HTR-8/SVneo (cell line): ENCODE results near the gene CD9.
A peak's percentile ranks its signal among the peaks of the same experiment; 100 is the strongest.
"Not testable (repeated sequence)": the region's sequence is repeated elsewhere in the genome, so short reads cannot be mapped to it uniquely, and the experiment has no call there.

Experiments
- DNase-seq: peaks from one replicate; pipeline ENCODE4 v3.0.0; 2011; ENCODE audit warnings: low spot score, mixed read lengths; ENCODE audit not compliant: insufficient read length
- FAIRE-seq: peaks from 2 replicates; lab custom pipeline; 2011; peaks lifted over from hg19 to GRCh38; lab: Jason Lieb, UNC

The CD9 gene, protein sequence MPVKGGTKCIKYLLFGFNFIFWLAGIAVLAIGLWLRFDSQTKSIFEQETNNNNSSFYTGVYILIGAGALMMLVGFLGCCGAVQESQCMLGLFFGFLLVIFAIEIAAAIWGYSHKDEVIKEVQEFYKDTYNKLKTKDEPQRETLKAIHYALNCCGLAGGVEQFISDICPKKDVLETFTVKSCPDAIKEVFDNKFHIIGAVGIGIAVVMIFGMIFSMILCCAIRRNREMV

GRCh38 chr12:6200256-6201212 lies at the start of gene CD9:
Gene CD9, plus strand, starts transcription at chr12:6200400. Its CDS starts 100 bp downstream, at chr12:6200500.
- peak; percentile 94 for DNase-seq
- FAIRE-seq = no peak

DNA sequence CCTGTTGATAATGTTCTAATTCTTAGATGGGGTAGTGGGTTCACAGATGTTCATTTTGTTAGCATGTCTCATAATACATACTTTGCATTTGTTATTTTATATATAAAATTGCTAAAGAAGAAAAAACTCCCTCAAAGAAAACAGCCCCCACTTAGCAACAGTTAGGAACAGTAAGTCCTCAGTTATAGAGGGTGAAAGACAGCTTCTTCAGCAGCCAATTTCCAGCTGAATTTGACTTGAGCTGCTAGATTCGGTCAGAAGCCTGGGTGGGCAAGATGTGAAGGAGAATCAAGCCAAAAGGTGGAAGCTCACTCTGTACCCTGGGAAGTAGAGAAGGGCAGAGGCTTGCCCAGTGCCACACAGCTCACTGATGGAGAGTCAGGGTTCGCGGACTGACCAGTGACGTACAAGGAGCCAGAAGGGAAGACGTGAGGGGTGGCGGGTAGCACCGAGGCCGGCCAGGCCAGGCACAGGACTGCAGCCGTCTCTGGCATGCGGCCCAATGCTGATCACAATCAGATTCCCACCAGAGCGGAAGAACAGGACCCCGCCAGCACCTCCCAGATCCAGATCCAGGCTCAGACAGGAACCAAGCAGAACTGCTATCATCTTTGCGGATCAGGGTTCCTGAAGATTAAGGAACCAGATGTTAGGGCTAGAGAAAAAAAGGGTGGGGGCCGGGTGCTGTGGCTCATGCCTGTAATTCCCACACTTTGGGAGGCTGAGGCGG lies 45.3 kb upstream of the CD9 start:
- no peak for FAIRE-seq
- no peak for DNase-seq

- peak; percentile 23 for FAIRE-seq
- DNase-seq = no peak
Observed at GRCh38 chr12:6157482-6157881, 42.7 kb upstream of the CD9 start.

GRCh38 chr12:6158255-6158654 lies 41.9 kb upstream of the CD9 start:
- FAIRE-seq = no peak
- DNase-seq = no peak

GRCh38 chr12:6158749-6159148 lies 41.5 kb upstream of the CD9 start:
- DNase-seq = no peak
- FAIRE-seq = no peak

- not testable (repeated sequence) for FAIRE-seq, DNase-seq
Observed at GRCh38 chr12:6159166-6160011, 40.8 kb upstream of the CD9 start.

- FAIRE-seq, DNase-seq: not testable (repeated sequence)
Observed at GRCh38 chr12:6160049-6160649, 40.1 kb upstream of the CD9 start.

DNA sequence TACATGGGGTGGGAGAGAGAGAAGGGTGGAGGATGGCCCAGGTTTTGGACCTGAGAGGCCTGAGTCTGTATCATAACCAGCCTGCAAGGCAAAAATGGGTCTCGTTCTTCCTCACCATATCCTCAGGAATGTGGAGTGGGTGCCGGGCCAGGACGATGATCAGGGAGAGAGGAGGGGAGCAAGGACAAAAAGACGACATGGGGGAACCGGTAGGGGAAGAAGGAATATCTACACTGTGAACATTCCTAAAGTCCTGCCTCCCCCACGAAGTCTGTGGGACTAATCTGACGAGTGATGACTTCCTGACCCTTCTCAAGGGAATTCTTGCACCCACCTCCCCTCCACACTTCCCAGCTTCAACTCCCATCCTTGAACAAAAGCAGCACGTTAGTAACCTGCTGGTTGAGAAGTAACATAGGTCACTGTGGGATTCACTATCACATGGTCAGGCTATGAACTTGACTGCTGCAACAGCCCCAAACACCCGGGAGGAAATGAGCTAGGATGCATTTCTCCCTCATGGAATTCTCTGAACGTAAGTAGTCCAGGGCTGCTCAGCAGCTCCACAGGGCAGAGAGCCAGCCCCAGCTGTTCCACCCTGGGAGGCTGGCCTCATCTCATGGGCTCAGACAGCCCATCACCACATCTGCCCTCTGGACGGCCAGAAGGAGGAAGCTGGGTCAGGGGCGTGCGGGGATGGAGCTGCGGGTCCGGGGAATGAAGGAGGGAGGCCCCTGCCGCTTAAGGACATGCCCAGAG lies 38.9 kb upstream of the CD9 start:
- DNase-seq (no peak), FAIRE-seq (peak; percentile 33)

- DNase-seq (no peak), FAIRE-seq (no peak)
Observed at GRCh38 chr12:6163416-6164060, 36.7 kb upstream of the CD9 start.

DNA sequence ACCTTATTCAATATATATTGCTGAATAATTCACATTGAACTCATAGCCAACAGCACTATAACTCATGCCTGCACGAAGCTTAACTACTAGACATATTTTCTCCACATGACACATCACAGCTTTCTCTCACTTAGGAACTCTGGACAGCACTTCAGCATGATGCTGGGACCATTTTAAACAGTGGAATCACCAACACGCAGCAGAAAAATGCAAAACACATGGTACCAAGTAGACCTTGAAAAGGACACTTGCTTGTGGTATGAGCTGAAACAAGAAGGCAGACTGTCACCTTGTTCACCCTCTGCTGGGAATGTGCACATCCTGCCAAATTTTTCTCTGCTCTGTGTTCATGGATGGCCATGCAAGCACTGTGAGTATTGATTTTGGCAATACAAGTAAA lies 34.8 kb upstream of the CD9 start:
- FAIRE-seq (peak; percentile 70), DNase-seq (no peak)

- FAIRE-seq (no peak), DNase-seq (no peak)
Observed at GRCh38 chr12:6166808-6167207, 33.4 kb upstream of the CD9 start.

DNA sequence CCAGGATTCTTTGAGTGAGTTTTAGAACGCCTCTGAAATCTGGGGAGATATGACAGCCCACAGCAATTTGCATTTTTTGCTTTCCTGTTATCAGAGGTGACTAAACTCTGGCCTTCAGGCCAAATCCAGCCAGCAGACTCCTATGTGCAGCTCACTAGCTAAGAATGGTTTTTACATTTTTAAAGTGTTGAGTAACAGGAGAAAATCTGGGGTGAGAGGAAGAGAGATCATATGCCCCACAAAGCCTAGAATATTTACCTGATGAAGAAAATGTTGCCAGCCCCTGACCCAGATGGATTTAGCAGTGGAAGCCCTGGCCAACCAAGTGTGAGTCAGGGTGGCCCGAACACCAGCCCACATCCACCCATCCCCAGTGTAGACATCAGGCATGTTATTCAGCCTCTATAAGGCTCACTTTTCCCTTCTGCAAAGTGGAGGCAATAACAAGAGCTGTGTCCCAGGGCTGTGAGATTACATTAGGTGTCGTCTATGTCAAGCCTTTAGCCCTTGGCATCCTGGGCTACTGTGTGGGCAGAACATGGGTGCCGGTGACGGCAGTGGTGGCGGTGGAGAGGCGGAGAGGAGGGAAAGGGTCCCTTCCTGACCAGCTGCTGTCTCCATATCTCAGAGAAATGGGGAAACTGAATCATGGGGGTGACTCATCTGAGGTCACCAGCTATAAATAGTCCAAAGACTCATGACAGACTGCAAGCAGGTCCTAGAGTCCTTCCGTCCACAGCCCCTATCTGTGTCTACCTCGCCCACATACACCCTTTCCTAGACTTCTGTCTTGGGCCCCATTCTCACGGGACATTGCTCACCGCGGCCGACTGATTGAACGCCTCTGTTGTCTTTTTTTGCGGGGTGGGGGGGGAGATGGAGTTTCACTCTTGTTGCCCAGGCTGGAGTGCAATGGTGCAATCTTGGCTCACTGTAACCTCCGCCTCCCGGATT lies 32.6 kb upstream of the CD9 start:
- FAIRE-seq = peak; percentile 97
- peak; percentile 92 for DNase-seq

- FAIRE-seq (peak; percentile 16), DNase-seq (no peak)
Observed at GRCh38 chr12:6171409-6172015, 28.7 kb upstream of the CD9 start.

DNA sequence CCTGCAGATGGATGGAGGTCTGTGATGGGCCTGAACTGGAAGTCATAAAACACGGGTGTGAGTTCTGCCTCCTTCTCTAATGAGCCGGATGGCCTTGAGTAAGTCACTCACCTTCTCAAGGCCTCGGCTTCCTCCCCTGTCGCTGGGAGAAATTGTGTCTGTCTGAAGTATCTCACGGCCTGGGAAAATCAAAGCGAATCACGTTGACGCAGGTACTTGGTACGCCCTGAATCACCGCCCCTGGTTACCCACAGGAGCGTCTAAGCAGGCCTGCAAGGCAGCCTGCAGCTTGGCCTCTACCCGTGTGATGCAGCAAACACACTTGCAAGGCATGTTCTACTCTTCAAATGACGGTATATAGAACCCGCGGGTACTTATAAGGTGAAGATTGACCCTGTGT lies 28.1 kb upstream of the CD9 start:
- FAIRE-seq (no peak), DNase-seq (no peak)

DNA sequence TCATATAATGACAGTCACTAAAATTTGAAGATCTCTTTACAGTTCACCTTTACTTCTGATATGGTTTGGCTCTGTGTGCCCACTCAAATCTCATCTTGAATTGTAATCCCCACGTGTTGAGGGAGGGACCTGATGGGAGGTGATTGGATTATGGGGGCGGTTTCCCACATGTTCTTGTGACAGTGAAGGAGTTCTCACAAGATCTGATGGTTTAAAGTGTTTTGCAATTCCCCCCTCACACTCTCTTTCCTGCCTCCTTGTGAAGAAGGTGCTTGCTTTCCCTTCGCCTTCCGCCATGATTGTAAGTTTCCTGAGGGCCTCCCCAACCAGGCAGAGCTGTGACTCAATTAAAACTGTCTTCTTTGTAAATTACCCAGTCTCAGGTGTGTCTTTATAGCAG lies 27.3 kb upstream of the CD9 start:
- FAIRE-seq = no peak
- no peak for DNase-seq

- DNase-seq (no peak), FAIRE-seq (no peak)
Observed at GRCh38 chr12:6177642-6178358, 22.4 kb upstream of the CD9 start.
